WTC11 (cell line): ENCODE measurements around the gene PRRG2.

Experiments used
- AR ChIP-seq: fragments of 250-450 bp; sonication (Bioruptor Pico); IDR thresholded peaks from 2 replicates; pipeline ENCODE4 v1.9.0; 2021; ENCODE audit warnings: mild to moderate bottlenecking
- ATF2 ChIP-seq: sonication (generic); formaldehyde crosslinking; IDR thresholded peaks from 2 replicates; pipeline ENCODE4 v1.8.1; 2022; ENCODE audit warnings: low read depth, missing genetic modification reagents, borderline replicate concordance
- ATF3 ChIP-seq: sonication (generic); formaldehyde crosslinking; conservative IDR thresholded peaks from 2 replicates; pipeline ENCODE4 v1.8.1; 2022; ENCODE audit warnings: mild to moderate bottlenecking, missing genetic modification reagents
- CBFB ChIP-seq: sonication (generic); formaldehyde crosslinking; IDR thresholded peaks from 2 replicates; pipeline ENCODE4 v1.8.1; 2022; ENCODE audit warnings: mild to moderate bottlenecking, low read depth, missing genetic modification reagents
- CTCF ChIP-seq: fragments of 200-600 bp; IDR thresholded peaks from 2 replicates; pipeline ENCODE4 v1.8.0; 2022; ENCODE audit warnings: antibody characterized with exemption
- ELF4 ChIP-seq: sonication (generic); formaldehyde crosslinking; IDR thresholded peaks from 2 replicates; pipeline ENCODE4 v1.8.1; 2022; ENCODE audit warnings: low read depth, mild to moderate bottlenecking, moderate library complexity, missing genetic modification reagents
- ERG ChIP-seq: fragments of 250-450 bp; sonication (Bioruptor Pico); IDR thresholded peaks from 2 replicates; pipeline ENCODE4 v1.8.0; 2021; ENCODE audit warnings: mild to moderate bottlenecking
- ETV6 ChIP-seq: sonication (generic); formaldehyde crosslinking; IDR thresholded peaks from 2 replicates; pipeline ENCODE4 v1.8.1; 2022; ENCODE audit warnings: mild to moderate bottlenecking, missing genetic modification reagents
- NR2C2 ChIP-seq: sonication (generic); formaldehyde crosslinking; IDR thresholded peaks from 2 replicates; pipeline ENCODE4 v1.8.0; 2022; ENCODE audit warnings: mild to moderate bottlenecking, missing genetic modification reagents
- NR3C1 ChIP-seq: sonication (generic); formaldehyde crosslinking; conservative IDR thresholded peaks from 2 replicates; pipeline ENCODE4 v1.8.1; 2023; ENCODE audit warnings: low read depth, mild to moderate bottlenecking, missing genetic modification reagents
- SMAD4 ChIP-seq: sonication (generic); formaldehyde crosslinking; IDR thresholded peaks from 2 replicates; pipeline ENCODE4 v1.8.0; 2022; ENCODE audit warnings: mild to moderate bottlenecking, missing genetic modification reagents
- USF2 ChIP-seq: sonication (generic); formaldehyde crosslinking; IDR thresholded peaks from 2 replicates; pipeline ENCODE4 v1.8.1; 2023; ENCODE audit warnings: mild to moderate bottlenecking, missing genetic modification reagents, moderate library complexity
- ZNF121 ChIP-seq: sonication (generic); formaldehyde crosslinking; IDR thresholded peaks from 2 replicates; pipeline ENCODE4 v1.8.0; 2023; ENCODE audit warnings: missing genetic modification reagents
- ZNF138 ChIP-seq: sonication (generic); formaldehyde crosslinking; conservative IDR thresholded peaks from 2 replicates; pipeline ENCODE4 v1.8.1; 2022; ENCODE audit warnings: mild to moderate bottlenecking, moderate library complexity, missing genetic modification reagents

- no peak for TF ChIP-seq CBFB
- TF ChIP-seq USF2, result no peak
- no peak for TF ChIP-seq ZNF121 (CRISPR knock-in tag)
- TF ChIP-seq ATF3 (CRISPR knock-in tag), result no peak
- TF ChIP-seq NR2C2 (CRISPR knock-in tag), result no peak
- no peak for TF ChIP-seq CTCF
- TF ChIP-seq ATF2 (CRISPR knock-in tag), result no peak
- no peak for TF ChIP-seq AR (CRISPR knock-in tag)
- TF ChIP-seq NR3C1 (CRISPR knock-in tag), result no peak
- TF ChIP-seq ELF4 (CRISPR knock-in tag), result no peak
- TF ChIP-seq ETV6, result no peak
- no peak for TF ChIP-seq ERG (CRISPR knock-in tag)
- no peak for TF ChIP-seq SMAD4 (CRISPR knock-in tag)
- TF ChIP-seq ZNF138, result no peak
Observed at GRCh38 chr19:49564616-49565045, 16.5 kb upstream of the PRRG2 start.
